GM19043 (cell line): ENCODE data around the gene KCNH5.

Experiments used
- ATAC-seq: cut with Tn5 transposase; IDR thresholded peaks from one replicate; pipeline ENCODE4 v1.9.1; 2021; ENCODE audit warnings: low read depth; ENCODE audit not compliant: unreplicated experiment

KCNH5 gene

GRCh38 chr14:62994096-62994495 lies 51.2 kb downstream of the KCNH5 start:
- no peak for ATAC-seq

- no peak for ATAC-seq
These were observed 56.3 kb downstream of the KCNH5 start for GRCh38 chr14:62988967-62989366.

GRCh38 chr14:62983821-62984220 lies 61.4 kb downstream of the KCNH5 start:
- ATAC-seq = no peak

GRCh38 chr14:62980693-62981092 lies 64.6 kb downstream of the KCNH5 start:
- no peak for ATAC-seq

- no peak for ATAC-seq
These were observed 87.7 kb downstream of the KCNH5 start for GRCh38 chr14:62957562-62957961.

GRCh38 chr14:62956413-62956812 lies 88.8 kb downstream of the KCNH5 start:
- no peak for ATAC-seq

- ATAC-seq = no peak
These were observed 91.1 kb downstream of the KCNH5 start for GRCh38 chr14:62954165-62954564.

GRCh38 chr14:62952226-62952625 lies 93.0 kb downstream of the KCNH5 start:
- no peak for ATAC-seq

- no peak for ATAC-seq
These were observed 98.0 kb downstream of the KCNH5 start for GRCh38 chr14:62947301-62947700.

GRCh38 chr14:62946221-62946620 lies 99.0 kb downstream of the KCNH5 start:
- no peak for ATAC-seq

GRCh38 chr14:62943202-62943601 lies 102.1 kb downstream of the KCNH5 start:
- no peak for ATAC-seq

- ATAC-seq = no peak
These were observed 105.3 kb downstream of the KCNH5 start for GRCh38 chr14:62939970-62940369.

- ATAC-seq = no peak
These were observed 106.5 kb downstream of the KCNH5 start for GRCh38 chr14:62938778-62939177.

- ATAC-seq = no peak
These were observed 110.8 kb downstream of the KCNH5 start for GRCh38 chr14:62934439-62934838.

- no peak for ATAC-seq
These were observed 123.8 kb downstream of the KCNH5 start for GRCh38 chr14:62921466-62921865.

- ATAC-seq = no peak
These were observed 128.7 kb downstream of the KCNH5 start for GRCh38 chr14:62916551-62916950.

- ATAC-seq = no peak
These were observed 130.4 kb downstream of the KCNH5 start for GRCh38 chr14:62914873-62915272.

- ATAC-seq = no peak
These were observed 131.2 kb downstream of the KCNH5 start for GRCh38 chr14:62914025-62914424.

GRCh38 chr14:62908506-62908905 lies 136.8 kb downstream of the KCNH5 start:
- ATAC-seq = no peak

GRCh38 chr14:62905566-62905965 lies 139.7 kb downstream of the KCNH5 start:
- no peak for ATAC-seq

- no peak for ATAC-seq
These were observed 147.5 kb downstream of the KCNH5 start for GRCh38 chr14:62897771-62898170.

GRCh38 chr14:62896932-62897456 lies 148.3 kb downstream of the KCNH5 start:
- ATAC-seq = no peak

- ATAC-seq = no peak
These were observed 150.5 kb downstream of the KCNH5 start for GRCh38 chr14:62894736-62895135.
